ENCODE data around the gene HCRTR2. TPM values are rescaled to one million over a fixed set of nuclear protein-coding genes. Genes with fewer than 3 reads are reported as not detected.
"Not testable (repeated sequence)": the region's sequence is repeated elsewhere in the genome, so short reads cannot be mapped to it uniquely, and the experiment has no call there.

Gene HCRTR2
- polyA plus RNA-seq, 2 of the 4 experiments (the other 2 are of a cell fraction): not detected

GRCh38 chr6:55239099-55239498 lies 64.8 kb downstream of the HCRTR2 start:
- CTCF ChIA-PET: interaction anchor here (0.7 kb wide), 1 partner anchor 1280 kb away, joined by 3 read pairs; no protein-coding TSS in a partner anchor
- no peak for FAIRE-seq

GRCh38 chr6:55240975-55241605 lies 66.8 kb downstream of the HCRTR2 start:
- H3K9me3 ChIP-seq, H3K27ac ChIP-seq, POLR2A ChIA-PET, CTCF ChIA-PET, ATAC-seq, H3K4me1 ChIP-seq, H3K4me3 ChIP-seq, H3K4me2 ChIP-seq, FAIRE-seq: not testable (repeated sequence)
- WGBS (ENCODE audit: missing lambda C conversion rate): 33% methylated on average over 6 of the region's 6 CpGs
- DNase-seq (ENCODE audit: low read depth in 1 of 2, low spot score in 1 of 2): peak; percentile 1 to 5
- peak; percentile 63 for TF ChIP-seq RAD21 (conservative IDR thresholded peaks at IDR 0.05 in 1 of 2, IDR thresholded peaks at IDR 0.05 in 1 of 2)
- peak; percentile 45; the same call in 2 of the 3 replicates for TF ChIP-seq SMC3 (IDR thresholded peaks at IDR 0.05)
- peak; percentile 49 for TF ChIP-seq CTCF (IDR thresholded peaks at IDR 0.05)

More at GRCh38 chr6:55239099-55239498, 64.8 kb downstream of the HCRTR2 start:
- Histone ChIP-seq H3K4me1 (no peaks in the 10 kb centered on the region), H3K4me2 (no peak overlapping the region), H3K27ac (no peak overlapping the region), H3K9me3 (no peaks in the 10 kb centered on the region), H3K4me3 (no peak overlapping the region)
- no peak for ATAC-seq
- DNase-seq (ENCODE audit: low read depth in 1 of 2, low spot score in 1 of 2): no peak
- WGBS (ENCODE audit: missing lambda C conversion rate): 100% methylated on average over 1 of the region's 1 CpG
- POLR2A ChIA-PET: no interaction called here
- TF ChIP-seq HOXB5 (CRISPR knock-in tag; IDR thresholded peaks at IDR 0.05): no peak
- TF ChIP-seq KDM5A (IDR thresholded peaks at IDR 0.05): no peak
- TF ChIP-seq HOXB13 (CRISPR knock-in tag; IDR thresholded peaks at IDR 0.05; ENCODE audit: low read depth): no peak
- TF ChIP-seq JUN (IDR thresholded peaks at IDR 0.05): no peak
- TF ChIP-seq RAD21 (conservative IDR thresholded peaks at IDR 0.05 in 1 of 2, IDR thresholded peaks at IDR 0.05 in 1 of 2): no peak
- no peak for TF ChIP-seq HOXA7 (CRISPR knock-in tag; IDR thresholded peaks at IDR 0.05)
- no peak for TF ChIP-seq MAZ (IDR thresholded peaks at IDR 0.05; ENCODE audit: borderline replicate concordance, low read depth, low read length)
- no peak for TF ChIP-seq JUNB (IDR thresholded peaks at IDR 0.05)
- no peak for TF ChIP-seq TFCP2L1 (CRISPR knock-in tag; IDR thresholded peaks at IDR 0.05)
- no peak for TF ChIP-seq CBX2 (IDR thresholded peaks at IDR 0.05; ENCODE audit: borderline replicate concordance, low read depth)
- TF ChIP-seq ELK1 (IDR thresholded peaks at IDR 0.05; ENCODE audit: low read depth, low read length): no peak
- no peak for TF ChIP-seq CTCF (IDR thresholded peaks at IDR 0.05)
- no peak for TF ChIP-seq KDM1A (IDR thresholded peaks at IDR 0.05; ENCODE audit: low read depth)
- TF ChIP-seq EHF (CRISPR knock-in tag; IDR thresholded peaks at IDR 0.05): no peak
- TF ChIP-seq FOSL2 (IDR thresholded peaks at IDR 0.05): no peak
- TF ChIP-seq FOSL2 (CRISPR knock-in tag; IDR thresholded peaks at IDR 0.05): no peak
- TF ChIP-seq POLR2AphosphoS2 (conservative IDR thresholded peaks at IDR 0.05; ENCODE audit: low read length): no peak
- TF ChIP-seq TP53 (CRISPR knock-in tag; IDR thresholded peaks at IDR 0.05): no peak
